KMS-11 (cell line): Measurements from ENCODE around the gene PRDM5.
A peak's percentile ranks its signal among the peaks of the same experiment; 100 is the strongest.

ENCODE experiments used
- H2AFZ ChIP-seq: fragments of 200-600 bp; sonication (generic); 2 replicates; pipeline ENCODE4 v1.6.1; 2016; ENCODE audit warnings: antibody characterized with exemption, mixed run types, low read depth
- H3K27ac ChIP-seq: fragments of 200-600 bp; sonication (generic); 2 replicates; pipeline ENCODE4 v1.6.1; 2016; ENCODE audit warnings: mild to moderate bottlenecking, mixed run types
- H3K27me3 ChIP-seq: fragments of 200-600 bp; sonication (generic); 2 replicates; pipeline ENCODE4 v1.6.1; 2017; ENCODE audit warnings: mild to moderate bottlenecking, low read depth, mixed run types, moderate library complexity; ENCODE audit not compliant: insufficient read depth
- H3K36me3 ChIP-seq: fragments of 200-600 bp; sonication (generic); 2 replicates; pipeline ENCODE4 v1.6.1; 2017; ENCODE audit warnings: mild to moderate bottlenecking, mixed run types; ENCODE audit not compliant: insufficient read depth
- H3K4me1 ChIP-seq: fragments of 200-600 bp; sonication (generic); 2 replicates; pipeline ENCODE4 v1.6.1; 2016; ENCODE audit warnings: mild to moderate bottlenecking, low read depth, mixed run types; ENCODE audit not compliant: poor library complexity, severe bottlenecking
- H3K4me2 ChIP-seq: fragments of 200-600 bp; sonication (generic); 2 replicates; pipeline ENCODE4 v1.7.0; 2016; ENCODE audit warnings: mild to moderate bottlenecking, mixed run types
- H3K4me3 ChIP-seq: fragments of 200-600 bp; sonication (generic); IDR thresholded peaks from 2 replicates; pipeline ENCODE4 v1.6.1; 2017; ENCODE audit warnings: low read depth, low read length, mixed read lengths; ENCODE audit not compliant: insufficient read depth
- H3K79me2 ChIP-seq: fragments of 200-600 bp; sonication (generic); 2 replicates; pipeline ENCODE4 v1.6.1; 2016; ENCODE audit warnings: low read depth, mixed run types; ENCODE audit not compliant: insufficient read depth
- H3K9ac ChIP-seq: fragments of 200-600 bp; sonication (generic); 2 replicates; pipeline ENCODE4 v1.6.1; 2016; ENCODE audit warnings: mild to moderate bottlenecking, mixed run types
- H4K20me1 ChIP-seq: fragments of 200-600 bp; sonication (generic); 2 replicates; pipeline ENCODE4 v1.6.1; 2016; ENCODE audit warnings: mild to moderate bottlenecking, mixed run types; ENCODE audit not compliant: insufficient read depth
- CTCF ChIP-seq: fragments of 200-600 bp; sonication (generic); conservative IDR thresholded peaks from 2 replicates; pipeline ENCODE4 v1.6.1; 2017; ENCODE audit warnings: low read depth, mild to moderate bottlenecking, antibody characterized with exemption, low read length, moderate library complexity, mixed read lengths

Gene PRDM5

GRCh38 chr4:120922381-120923206 is at the start of gene PRDM5:
PRDM5 (minus strand) TSS chr4:120922726; CDS start chr4:120922608, 118 bp downstream.
- Histone ChIP-seq H3K4me1 (peaks cover 27% of the 10 kb centered on the region), H3K27ac (peak within 1 kb of the TSS; percentile 72), H3K79me2 (no peaks in the 10 kb centered on the region), H3K9ac (peak within 1 kb of the TSS; percentile 68), H4K20me1 (no peaks in the 10 kb centered on the region), H3K4me3 (no peak within 1 kb of the TSS), H3K4me2 (peak within 1 kb of the TSS; percentile 63), H2AFZ (peak within 1 kb of the TSS; percentile 80), H3K27me3 (no peaks in the 10 kb centered on the region), H3K36me3 (no peaks in the 10 kb centered on the region)
- no peak for TF ChIP-seq CTCF

GRCh38 chr4:120971884-120972283 is 49.4 kb upstream of the PRDM5 start:
- H3K4me1 ChIP-seq = peaks cover 12% of the 10 kb centered on the region
- no peak overlapping the region for H3K9ac ChIP-seq
- H2AFZ ChIP-seq = no peak overlapping the region
- H3K27ac ChIP-seq = no peak overlapping the region
- no peaks in the 10 kb centered on the region for H3K79me2 ChIP-seq
- no peak overlapping the region for H3K4me3 ChIP-seq
- H3K36me3 ChIP-seq = no peaks in the 10 kb centered on the region
- H3K4me2 ChIP-seq = no peak overlapping the region
- no peak for TF ChIP-seq CTCF
- no peaks in the 10 kb centered on the region for H4K20me1 ChIP-seq
- no peaks in the 10 kb centered on the region for H3K27me3 ChIP-seq

GRCh38 chr4:120965938-120966337 is 43.4 kb upstream of the PRDM5 start:
- Histone ChIP-seq H2AFZ (no peak overlapping the region), H3K4me1 (no peaks in the 10 kb centered on the region), H3K27me3 (no peaks in the 10 kb centered on the region), H3K4me3 (no peak overlapping the region), H4K20me1 (no peaks in the 10 kb centered on the region), H3K9ac (no peak overlapping the region), H3K27ac (no peak overlapping the region), H3K4me2 (no peak overlapping the region), H3K36me3 (no peaks in the 10 kb centered on the region), H3K79me2 (no peaks in the 10 kb centered on the region)
- no peak for TF ChIP-seq CTCF

GRCh38 chr4:120964596-120964995 is 42.1 kb upstream of the PRDM5 start:
- no peaks in the 10 kb centered on the region for H3K79me2 ChIP-seq
- no peaks in the 10 kb centered on the region for H4K20me1 ChIP-seq
- H3K4me3 ChIP-seq = no peak overlapping the region
- TF ChIP-seq CTCF = no peak
- H3K4me1 ChIP-seq = no peaks in the 10 kb centered on the region
- no peak overlapping the region for H3K9ac ChIP-seq
- H3K27ac ChIP-seq = no peak overlapping the region
- H3K27me3 ChIP-seq = no peaks in the 10 kb centered on the region
- no peak overlapping the region for H3K4me2 ChIP-seq
- H3K36me3 ChIP-seq = no peaks in the 10 kb centered on the region
- H2AFZ ChIP-seq = no peak overlapping the region
